ENCODE results near the gene TRPM2.

Gene TRPM2

GRCh38 chr21:44353191-44353970 is at the start of gene TRPM2:
Gene TRPM2, plus strand, starts transcription at chr21:44353621. Its CDS starts 80 bp downstream, at chr21:44353701.
- DNase-seq, result peak; percentile 40

GRCh38 chr21:44304011-44304616 is 49.3 kb upstream of the TRPM2 start:
- no peak for DNase-seq

GRCh38 chr21:44304877-44305293 is 48.5 kb upstream of the TRPM2 start:
- DNase-seq, result peak; percentile 37

- DNase-seq, result no peak
Observed at GRCh38 chr21:44305691-44306090, 47.7 kb upstream of the TRPM2 start.

GRCh38 chr21:44306936-44307704 is 46.3 kb upstream of the TRPM2 start:
- DNase-seq, result no peak

GRCh38 chr21:44310628-44311507 is 42.6 kb upstream of the TRPM2 start:
- DNase-seq, result no peak

- no peak for DNase-seq
Observed at GRCh38 chr21:44312089-44312488, 41.3 kb upstream of the TRPM2 start.

GRCh38 chr21:44312716-44313115 is 40.7 kb upstream of the TRPM2 start:
- no peak for DNase-seq

GRCh38 chr21:44313451-44313850 is 40.0 kb upstream of the TRPM2 start:
- no peak for DNase-seq

- DNase-seq, result no peak
Observed at GRCh38 chr21:44314128-44314527, 39.3 kb upstream of the TRPM2 start.

- no peak for DNase-seq
Observed at GRCh38 chr21:44314561-44314960, 38.9 kb upstream of the TRPM2 start.

- no peak for DNase-seq
Observed at GRCh38 chr21:44315691-44316203, 37.7 kb upstream of the TRPM2 start.

GRCh38 chr21:44316277-44316900 is 37.0 kb upstream of the TRPM2 start:
- DNase-seq, result no peak

- DNase-seq, result no peak
Observed at GRCh38 chr21:44317241-44317782, 36.1 kb upstream of the TRPM2 start.

- DNase-seq, result no peak
Observed at GRCh38 chr21:44317871-44318270, 35.5 kb upstream of the TRPM2 start.

- no peak for DNase-seq
Observed at GRCh38 chr21:44318489-44319285, 34.7 kb upstream of the TRPM2 start.

- no peak for DNase-seq
Observed at GRCh38 chr21:44319407-44320065, 33.9 kb upstream of the TRPM2 start.

GRCh38 chr21:44320847-44321246 is 32.6 kb upstream of the TRPM2 start:
- DNase-seq, result no peak

- no peak for DNase-seq
Observed at GRCh38 chr21:44321846-44322450, 31.5 kb upstream of the TRPM2 start.
